Immature natural killer cell (primary cell): Measurements from ENCODE around the gene AGAP3. TPM values are rescaled to one million over a fixed set of nuclear protein-coding genes. Genes with fewer than 3 reads are reported as not detected.

Experiments used
- DNase-seq, 3 donors: peaks; one replicate each; pipeline ENCODE4 v3.0.0; 2022; ENCODE audit warnings: mixed read lengths in 1 of 3
- H3K27ac Mint-ChIP-seq, 6 donors: one replicate each; pipeline ENCODE4 v1.8.0; 2020; ENCODE audit warnings: mixed read lengths in 6 of 6, mild to moderate bottlenecking in 5 of 6, inconsistent platforms in 4 of 6, moderate library complexity in 3 of 6
- H3K27me3 Mint-ChIP-seq, 3 donors: one replicate each; pipeline ENCODE4 v1.8.0; 2020 to 2021; ENCODE audit warnings: low read depth in 3 of 3, mild to moderate bottlenecking in 3 of 3, mixed read lengths in 3 of 3, moderate library complexity in 3 of 3, inconsistent platforms in 1 of 3
- H3K36me3 Mint-ChIP-seq, 3 donors: one replicate each; pipeline ENCODE4 v1.8.0; 2020; ENCODE audit warnings: mixed read lengths in 3 of 3, inconsistent platforms in 2 of 3, mild to moderate bottlenecking in 2 of 3
- H3K4me1 Mint-ChIP-seq, 2 donors: one replicate each; pipeline ENCODE4 v1.8.0; 2020; ENCODE audit warnings: inconsistent platforms in 2 of 2, mild to moderate bottlenecking in 2 of 2, mixed read lengths in 2 of 2, moderate library complexity in 1 of 2
- H3K4me3 Mint-ChIP-seq, 5 donors: one replicate each; pipeline ENCODE4 v1.8.0; 2020; ENCODE audit warnings: mild to moderate bottlenecking in 5 of 5, mixed read lengths in 5 of 5, inconsistent platforms in 3 of 5, moderate library complexity in 3 of 5
- H3K9me3 Mint-ChIP-seq, 6 donors: one replicate each; pipeline ENCODE4 v1.8.0; 2020; ENCODE audit warnings: mild to moderate bottlenecking in 6 of 6, mixed read lengths in 6 of 6, inconsistent platforms in 4 of 6, moderate library complexity in 3 of 6
- polyA plus RNA-seq, 3 donors: library from polyadenylated mRNA; unstranded; fragments of 300-500 nt; fragmentation: Illumina TruSeq; gene quantifications; one replicate each; pipeline ENCODE4 v1.2.3, GENCODE V29; 2021

Gene AGAP3
- polyA plus RNA-seq, 3 donors from 2014 or later = 2.8 to 6.3 (median 4.3) TPM

DNA sequence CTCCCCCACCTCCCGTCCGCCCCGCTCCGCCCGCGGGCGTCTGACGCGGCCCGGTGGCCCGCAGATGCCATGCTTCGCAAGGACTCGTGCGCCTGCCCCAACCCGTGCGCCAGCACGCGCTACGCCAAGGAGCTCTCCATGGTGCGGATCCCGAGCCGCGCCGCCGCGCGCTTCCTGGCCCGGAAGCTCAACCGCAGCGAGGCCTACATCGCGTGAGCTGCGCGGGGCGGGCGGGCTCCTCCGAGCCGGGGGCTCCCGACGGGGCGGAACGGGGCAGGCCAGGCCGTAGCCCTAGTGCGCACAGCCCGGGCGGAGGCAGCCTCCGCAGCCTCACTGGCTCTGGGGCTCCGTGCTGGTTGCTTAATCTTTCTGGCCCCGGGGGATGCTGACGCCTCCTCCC is 35.2 kb upstream of the AGAP3 start:
- Mint-ChIP-seq H3K27me3 (peaks cover 0 to 1% (median 0%) of the 10 kb centered on the region in 3 donors), H3K4me3 (no peak overlapping the region), H3K4me1 (peaks cover 0 to 2% of the 10 kb centered on the region in 2 donors), H3K9me3 (no peaks in the 10 kb centered on the region), H3K27ac (no peak overlapping the region), H3K36me3 (peaks cover 4 to 6% (median 5%) of the 10 kb centered on the region in 3 donors)
- peak; percentile 34 for DNase-seq

DNA sequence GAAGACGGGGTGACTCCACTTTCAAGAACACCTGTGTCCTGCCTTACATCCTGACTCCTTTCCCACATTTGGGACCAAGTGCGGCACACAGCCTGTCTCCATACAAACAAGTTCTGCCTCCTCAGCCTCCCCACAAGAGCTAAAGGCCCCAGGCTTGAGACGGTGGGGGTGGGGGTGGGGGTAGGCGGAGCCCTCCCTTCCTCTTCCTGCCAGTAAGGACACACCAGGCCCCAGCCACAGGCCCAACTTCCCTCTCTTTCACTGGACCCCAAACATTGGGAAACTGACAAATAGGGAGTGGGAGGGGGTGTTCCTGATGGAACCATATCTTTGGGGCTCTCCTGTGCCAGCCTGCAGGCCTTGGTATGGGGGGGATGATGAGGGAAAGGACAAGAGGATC is 33.2 kb upstream of the AGAP3 start:
- H3K9me3 Mint-ChIP-seq = no peaks in the 10 kb centered on the region
- peaks cover 0 to 2% (median 0%) of the 10 kb centered on the region in 3 donors for H3K27me3 Mint-ChIP-seq
- H3K27ac Mint-ChIP-seq = no peak overlapping the region
- peaks cover 11 to 17% of the 10 kb centered on the region in 2 donors for H3K4me1 Mint-ChIP-seq
- peaks cover 4 to 6% (median 5%) of the 10 kb centered on the region in 3 donors for H3K36me3 Mint-ChIP-seq
- H3K4me3 Mint-ChIP-seq = no peak overlapping the region
- no peak for DNase-seq

DNA sequence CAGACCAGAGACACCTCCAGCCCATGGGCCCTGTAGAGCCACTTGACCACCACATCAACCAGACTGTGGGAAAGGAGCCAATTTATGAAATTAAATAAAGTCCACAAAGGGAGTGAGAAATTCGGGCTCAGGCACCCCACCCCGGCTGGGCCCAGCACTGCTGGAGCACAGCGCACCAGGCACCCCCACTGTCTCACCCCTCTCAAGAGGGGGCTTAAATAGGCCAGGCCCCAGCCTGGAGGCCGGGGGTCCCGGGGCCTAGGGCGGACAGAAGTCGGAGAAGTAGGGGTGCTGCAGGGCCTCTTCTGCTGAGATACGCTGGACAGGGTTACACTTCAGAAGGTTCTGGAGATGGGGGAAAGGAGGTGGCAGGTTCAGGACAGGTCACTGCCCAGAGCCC is 32.5 kb upstream of the AGAP3 start:
- DNase-seq = no peak
- H3K4me1 Mint-ChIP-seq = peaks cover 17 to 24% of the 10 kb centered on the region in 2 donors
- peaks cover 0 to 4% (median 3%) of the 10 kb centered on the region in 3 donors for H3K27me3 Mint-ChIP-seq
- H3K9me3 Mint-ChIP-seq = no peaks in the 10 kb centered on the region
- H3K27ac Mint-ChIP-seq = no peak overlapping the region
- peaks cover 4 to 6% (median 5%) of the 10 kb centered on the region in 3 donors for H3K36me3 Mint-ChIP-seq
- no peak overlapping the region for H3K4me3 Mint-ChIP-seq

DNA sequence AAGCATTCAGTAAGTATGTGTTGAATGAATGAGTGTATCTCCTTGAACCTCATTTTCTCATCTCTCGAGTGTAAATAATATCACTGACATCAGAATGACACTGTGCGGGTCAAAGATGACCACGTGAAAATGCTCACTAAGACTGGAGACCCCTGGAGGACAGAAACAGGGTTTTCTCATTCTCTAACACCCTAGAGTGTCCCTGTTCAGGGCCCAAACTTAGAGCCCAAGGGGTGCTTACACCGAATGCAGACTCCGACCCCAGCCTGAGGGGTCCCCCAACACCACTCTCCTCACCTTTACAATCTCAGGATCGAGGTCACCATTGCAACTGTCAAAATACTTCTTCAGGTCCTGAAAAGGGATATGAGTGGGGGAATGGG is 30.0 kb upstream of the AGAP3 start:
- peaks cover 4 to 6% (median 5%) of the 10 kb centered on the region in 3 donors for H3K36me3 Mint-ChIP-seq

GRCh38 chr7:151056666-151057505 is 29.4 kb upstream of the AGAP3 start:
- peak overlapping the region in 5 of 6 donors; percentile 62 to 97 (median 85) for H3K27ac Mint-ChIP-seq
- H3K4me3 Mint-ChIP-seq = peak overlapping the region; percentile 92 to 95 (median 92)
- peaks cover 4 to 6% (median 5%) of the 10 kb centered on the region in 3 donors for H3K36me3 Mint-ChIP-seq
- H3K4me1 Mint-ChIP-seq = peaks cover 36 to 42% of the 10 kb centered on the region in 2 donors
- no peaks in the 10 kb centered on the region for H3K9me3 Mint-ChIP-seq
- H3K27me3 Mint-ChIP-seq = peaks cover 0 to 6% (median 3%) of the 10 kb centered on the region in 3 donors
- no peak for DNase-seq

More for the DNA sequence above, 30.0 kb upstream of the AGAP3 start:
- Mint-ChIP-seq H3K9me3 (no peaks in the 10 kb centered on the region), H3K27me3 (peaks cover 0 to 6% (median 3%) of the 10 kb centered on the region in 3 donors), H3K4me3 (peak overlapping the region; percentile 7 to 95 (median 92)), H3K27ac (no peak overlapping the region), H3K4me1 (peaks cover 32 to 36% of the 10 kb centered on the region in 2 donors)
- DNase-seq = no peak

GRCh38 chr7:151057506-151057988 is 28.7 kb upstream of the AGAP3 start, which contains the start of gene CDK5:
TSS of gene CDK5 (minus strand) at chr7:151057897. CDS start at chr7:151057848, 49 bp downstream.
- peak within 1 kb of the TSS; percentile 92 to 95 (median 92) for H3K4me3 Mint-ChIP-seq
- peaks cover 35 to 42% of the 10 kb centered on the region in 2 donors for H3K4me1 Mint-ChIP-seq
- DNase-seq = no peak
- no peaks in the 10 kb centered on the region for H3K9me3 Mint-ChIP-seq
- H3K27me3 Mint-ChIP-seq = peaks cover 0 to 6% (median 3%) of the 10 kb centered on the region in 3 donors
- H3K36me3 Mint-ChIP-seq = peaks cover 3 to 5% (median 4%) of the 10 kb centered on the region in 3 donors
- H3K27ac Mint-ChIP-seq = peak within 1 kb of the TSS; percentile 85 to 97 (median 95)

- H3K27ac Mint-ChIP-seq = peak overlapping the region; percentile 85 to 97 (median 95)
Observed at GRCh38 chr7:151057989-151058780, 28.1 kb upstream of the AGAP3 start.

DNA sequence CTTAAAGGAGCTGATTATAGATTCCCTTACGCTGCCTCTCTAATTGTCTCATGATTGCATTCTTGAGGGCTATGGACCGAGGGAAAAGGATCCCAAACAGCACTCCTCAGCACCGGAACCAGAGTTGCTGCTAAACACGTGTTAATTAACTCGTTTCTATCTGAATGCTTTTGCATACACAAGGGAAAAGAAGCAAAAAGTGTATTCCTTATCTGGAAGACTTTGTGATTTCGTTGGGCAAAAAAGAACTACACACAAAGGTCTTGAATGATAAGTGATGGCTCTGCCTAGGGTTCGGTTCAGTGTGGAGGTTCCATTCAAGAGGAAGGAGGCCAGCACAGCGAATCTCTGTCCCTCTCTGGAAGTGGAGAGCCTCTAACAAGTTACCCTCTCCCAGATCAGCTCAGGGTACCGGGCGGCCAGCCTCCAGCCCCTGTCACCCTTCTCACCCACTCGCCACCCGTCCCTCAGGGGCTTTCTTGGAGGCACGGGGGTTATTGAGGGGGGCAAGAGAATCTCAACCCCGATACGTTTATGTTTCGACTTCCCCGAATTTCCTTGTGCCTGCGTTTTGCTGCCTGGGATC is 27.4 kb upstream of the AGAP3 start:
- Mint-ChIP-seq H3K27me3 (peaks cover 0 to 6% (median 3%) of the 10 kb centered on the region in 3 donors), H3K4me3 (peak overlapping the region; percentile 92 to 95 (median 92)), H3K36me3 (peaks cover 0 to 5% (median 0%) of the 10 kb centered on the region in 3 donors), H3K9me3 (no peaks in the 10 kb centered on the region), H3K27ac (peak overlapping the region; percentile 85 to 97 (median 95)), H3K4me1 (peaks cover 34 to 42% of the 10 kb centered on the region in 2 donors)
- DNase-seq = no peak

More at GRCh38 chr7:151057989-151058780, 28.1 kb upstream of the AGAP3 start:
- Mint-ChIP-seq H3K4me3 (peak overlapping the region; percentile 92 to 95 (median 92)), H3K27me3 (peaks cover 0 to 6% (median 3%) of the 10 kb centered on the region in 3 donors), H3K9me3 (no peaks in the 10 kb centered on the region), H3K36me3 (peaks cover 0 to 5% (median 0%) of the 10 kb centered on the region in 3 donors), H3K4me1 (peaks cover 34 to 42% of the 10 kb centered on the region in 2 donors)
- DNase-seq = peak; percentile 93 to 95 (median 94)

DNA sequence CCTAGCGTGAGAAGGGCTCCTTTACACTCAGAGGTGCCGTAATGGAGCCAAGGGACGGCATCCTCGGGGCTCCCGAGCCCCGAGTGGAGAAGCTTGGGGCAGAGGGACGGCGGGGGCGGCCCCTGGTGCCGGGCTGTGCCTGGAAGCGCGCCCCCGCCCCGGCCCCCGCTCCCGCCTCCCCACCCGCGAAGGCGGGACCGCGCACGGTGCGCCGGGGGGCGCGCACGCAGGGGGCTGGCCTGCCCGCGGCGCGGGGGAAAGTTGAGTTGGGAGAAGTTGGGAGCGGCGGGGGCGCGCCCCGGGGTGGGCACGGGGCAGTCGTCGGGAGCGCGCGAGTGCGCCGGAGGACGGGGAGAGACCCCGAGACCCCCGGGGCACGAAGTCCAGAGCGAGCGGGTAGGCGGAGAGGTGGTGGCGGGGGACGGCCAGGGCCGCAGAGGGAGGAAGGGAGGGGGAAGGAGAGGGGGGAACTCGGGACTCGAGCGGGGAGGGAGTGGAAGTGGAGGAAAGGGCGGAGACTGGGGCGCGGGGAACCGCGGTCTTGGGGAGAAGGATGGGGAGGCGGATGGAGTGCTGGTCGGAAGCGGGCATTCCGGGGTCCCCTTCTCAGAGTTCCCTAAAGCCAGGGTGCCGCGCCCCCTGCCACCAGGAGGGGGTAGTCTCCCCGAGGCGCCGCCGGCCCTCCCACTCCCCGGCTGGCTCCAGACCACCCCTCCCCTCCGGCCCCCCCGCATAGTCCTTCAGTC is 26.7 kb upstream of the AGAP3 start, which contains the start of gene SLC4A2:
SLC4A2 (plus strand) TSS at position 223 of the 746 bp plus-strand sequence. CDS start 2,399 bp downstream, outside the sequence.
- H3K36me3 Mint-ChIP-seq = peaks cover 0 to 3% (median 0%) of the 10 kb centered on the region in 3 donors
- peak within 1 kb of the TSS; percentile 85 to 97 (median 95) for H3K27ac Mint-ChIP-seq
- H3K4me3 Mint-ChIP-seq = peak within 1 kb of the TSS; percentile 92 to 95 (median 92)

GRCh38 chr7:151060113-151060415 is 26.2 kb upstream of the AGAP3 start:
- H3K36me3 Mint-ChIP-seq = peaks cover 0 to under 1% (median 0%) of the 10 kb centered on the region in 3 donors
- DNase-seq = no peak
- peaks cover 34 to 42% of the 10 kb centered on the region in 2 donors for H3K4me1 Mint-ChIP-seq
- H3K27me3 Mint-ChIP-seq = peaks cover 0 to 6% (median 3%) of the 10 kb centered on the region in 3 donors
- H3K4me3 Mint-ChIP-seq = peak overlapping the region; percentile 71 to 95 (median 86)
- peak overlapping the region in 1 of 6 donors; percentile 28 for H3K27ac Mint-ChIP-seq
- no peaks in the 10 kb centered on the region for H3K9me3 Mint-ChIP-seq

More for the DNA sequence above, 26.7 kb upstream of the AGAP3 start, which contains the start of gene SLC4A2:
- H3K27me3 Mint-ChIP-seq = peaks cover 0 to 6% (median 3%) of the 10 kb centered on the region in 3 donors
- H3K9me3 Mint-ChIP-seq = no peaks in the 10 kb centered on the region
- DNase-seq = peak; percentile 77 to 80 (median 78)
- peaks cover 34 to 42% of the 10 kb centered on the region in 2 donors for H3K4me1 Mint-ChIP-seq

DNA sequence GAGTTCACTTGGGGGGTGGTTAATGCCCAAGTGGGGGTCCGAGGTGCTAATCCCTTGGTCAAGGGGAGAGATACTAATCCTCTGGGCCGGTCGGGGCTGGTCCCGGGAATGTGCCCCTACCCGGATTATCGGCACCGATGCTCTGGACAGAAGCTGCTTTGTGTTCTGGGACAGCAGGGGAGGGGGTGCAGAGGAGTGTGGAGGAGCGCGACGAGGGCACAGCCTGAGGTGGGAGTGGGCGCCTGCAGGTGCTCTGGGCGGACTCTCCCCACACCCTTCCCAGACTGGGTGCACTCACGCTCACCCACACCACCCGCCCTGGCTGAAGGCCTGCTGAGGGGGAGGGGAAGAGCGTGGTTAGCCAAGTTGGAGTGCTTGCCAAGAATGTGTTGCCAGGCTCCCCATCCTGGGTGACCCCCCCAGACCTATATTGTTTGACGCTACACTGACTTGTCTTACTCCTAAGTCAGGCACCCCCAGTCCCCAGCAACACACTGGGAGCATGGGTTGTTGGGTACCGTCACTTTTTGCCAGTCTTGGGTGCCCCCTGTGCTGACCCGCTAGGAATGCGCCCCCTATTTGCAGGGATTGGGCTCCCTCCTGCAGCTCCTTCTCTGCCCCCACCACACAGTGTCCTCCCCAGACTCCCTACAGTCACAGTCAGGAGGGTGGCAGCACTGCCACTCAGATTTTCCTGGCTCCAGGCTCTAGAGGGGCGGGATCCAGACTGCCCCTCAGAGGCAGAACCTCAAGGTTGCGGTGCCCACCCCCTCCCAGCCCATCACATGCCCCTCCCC is 25.7 kb upstream of the AGAP3 start:
- peak overlapping the region; percentile 71 to 95 (median 86) for H3K4me3 Mint-ChIP-seq
- peaks cover 34 to 42% of the 10 kb centered on the region in 2 donors for H3K4me1 Mint-ChIP-seq
- H3K9me3 Mint-ChIP-seq = no peaks in the 10 kb centered on the region
- peak overlapping the region in 3 of 6 donors; percentile 28 to 61 (median 59) for H3K27ac Mint-ChIP-seq
- no peak for DNase-seq
- peaks cover 0 to 4% (median 0%) of the 10 kb centered on the region in 3 donors for H3K36me3 Mint-ChIP-seq
- H3K27me3 Mint-ChIP-seq = peaks cover 0 to 6% (median 3%) of the 10 kb centered on the region in 3 donors
